Daoy (cell line): ENCODE measurements around the gene TSPAN5. TPM values are rescaled to one million over a fixed set of nuclear protein-coding genes. Genes with fewer than 3 reads are reported as not detected.
"Not testable (repeated sequence)": the region's sequence is repeated elsewhere in the genome, so short reads cannot be mapped to it uniquely, and the experiment has no call there.

Source experiments
- DNase-seq: peaks from one replicate; pipeline ENCODE4 v3.0.0-alpha.2; 2015; ENCODE audit warnings: low read depth
- total RNA-seq: library from RNA; depleted of rRNA; stranded (reverse); fragments of >200 nt; shearing (Covaris generic); gene quantifications from 2 replicates; pipeline ENCODE4 v1.2.3, GENCODE V29; 2014; rRNA removed

The TSPAN5 gene
- 13.4 and 13.6 TPM in 2 replicates for total RNA-seq

DNA sequence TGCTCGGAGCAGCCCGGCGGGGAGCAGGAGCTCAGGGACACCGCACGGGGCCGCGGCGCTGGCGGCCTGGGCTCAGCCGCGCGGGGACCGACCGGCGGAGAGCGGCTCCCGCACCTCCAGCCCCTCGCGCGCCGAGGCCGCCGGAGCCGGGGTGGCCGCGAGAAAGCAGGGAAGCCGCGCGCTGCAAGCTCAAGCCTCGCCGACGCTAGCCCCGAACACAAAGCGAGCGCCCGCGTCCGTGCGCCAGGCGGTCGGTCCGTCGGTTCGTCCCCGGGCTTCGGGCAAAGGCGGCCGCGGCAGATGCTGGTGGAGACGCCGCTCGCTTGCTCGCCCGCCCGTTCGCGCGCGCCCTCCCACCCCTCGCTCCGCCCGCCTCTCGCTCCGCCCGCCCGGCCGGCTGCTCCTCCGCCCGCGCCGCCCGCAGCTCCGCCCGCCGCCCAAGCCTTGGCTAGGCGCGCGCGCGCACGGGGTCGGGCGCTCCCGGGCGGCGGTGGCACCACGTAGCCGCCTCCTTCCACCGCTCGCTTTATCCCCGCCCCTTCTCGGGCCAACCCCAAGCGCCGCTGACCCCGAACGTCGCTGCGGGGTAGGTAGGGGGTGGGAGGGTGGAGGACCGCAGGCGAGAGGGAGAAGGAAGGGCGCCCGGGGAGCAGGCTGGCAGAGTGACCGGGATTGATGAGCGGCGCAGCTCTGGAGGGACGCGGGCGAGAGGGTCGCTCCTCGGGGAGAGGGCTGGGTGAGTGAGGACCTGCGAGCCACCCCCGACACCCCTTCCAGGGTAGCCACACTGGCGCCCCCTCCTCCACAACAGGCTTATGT lies at the start of gene TSPAN5:
Gene TSPAN5 (minus strand): TSS at position 325 of the 819 bp plus-strand sequence.
- DNase-seq: peak; percentile 85

DNA sequence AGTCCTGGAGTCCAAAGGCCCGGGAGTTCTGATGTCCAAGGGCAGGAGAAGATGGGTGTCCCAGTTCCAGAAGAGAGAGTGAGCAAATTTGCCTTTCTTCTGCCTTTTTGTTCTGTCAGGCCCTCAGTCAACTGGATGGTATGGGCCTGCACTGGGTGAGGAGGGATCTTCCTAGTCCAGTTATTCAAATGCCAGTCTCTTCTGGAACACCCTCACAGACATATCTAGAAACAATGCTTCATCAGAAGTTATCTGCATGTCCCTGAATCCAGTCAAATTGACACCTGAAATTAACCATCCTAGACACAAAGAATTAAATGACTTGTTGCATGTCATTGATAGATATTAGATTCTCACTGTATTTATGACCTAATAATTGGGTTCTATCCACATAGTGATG lies 48.5 kb upstream of the TSPAN5 start:
- DNase-seq: no peak

DNA sequence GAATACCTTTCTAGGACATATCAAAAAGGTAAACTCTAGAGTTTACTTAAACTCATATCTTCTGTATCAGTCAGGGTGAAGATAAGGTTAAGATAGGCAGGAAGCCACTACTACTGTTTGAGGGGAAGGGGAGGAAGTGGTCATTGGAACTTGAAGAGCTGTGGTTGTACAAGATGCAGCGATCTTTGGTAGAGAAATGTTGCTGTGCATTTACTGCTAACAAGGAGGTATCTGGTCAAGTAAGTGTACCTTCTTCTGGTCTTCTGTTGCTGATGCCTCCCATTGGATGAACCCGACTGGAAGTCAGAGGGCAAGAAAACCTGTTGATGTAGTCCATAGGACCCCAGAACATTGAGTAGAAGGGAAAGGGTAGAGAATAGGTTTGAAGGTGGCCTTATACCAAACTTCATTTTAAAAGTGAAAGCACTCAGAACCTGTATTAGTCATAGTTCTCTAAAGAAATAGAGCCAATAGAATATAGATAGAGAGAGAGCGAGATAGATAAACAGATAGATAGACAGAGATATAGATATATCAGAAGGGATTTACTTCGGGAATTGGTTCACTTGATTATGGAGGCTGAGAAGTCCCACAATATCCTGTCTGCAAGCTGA lies 47.9 kb upstream of the TSPAN5 start:
- no peak for DNase-seq

DNA sequence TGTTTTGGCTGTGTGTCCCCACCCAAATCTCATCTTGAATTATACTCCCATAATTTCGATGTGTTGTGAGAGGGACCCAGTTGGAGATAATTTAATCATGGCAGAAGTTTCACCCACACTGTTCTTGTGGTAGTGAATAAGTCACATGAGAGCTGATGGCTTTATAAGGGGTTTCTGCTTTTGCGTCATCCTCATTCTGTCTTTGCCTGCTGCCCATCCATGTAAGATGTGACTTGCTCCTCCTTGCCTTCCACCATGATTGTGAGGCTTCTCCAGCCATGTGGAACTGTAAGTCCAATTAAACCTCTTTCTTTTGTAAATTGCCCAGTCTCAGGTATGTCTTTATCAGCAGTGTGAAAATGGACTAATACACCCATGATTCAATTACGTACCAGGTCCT lies 47.2 kb upstream of the TSPAN5 start:
- not testable (repeated sequence) for DNase-seq

DNA sequence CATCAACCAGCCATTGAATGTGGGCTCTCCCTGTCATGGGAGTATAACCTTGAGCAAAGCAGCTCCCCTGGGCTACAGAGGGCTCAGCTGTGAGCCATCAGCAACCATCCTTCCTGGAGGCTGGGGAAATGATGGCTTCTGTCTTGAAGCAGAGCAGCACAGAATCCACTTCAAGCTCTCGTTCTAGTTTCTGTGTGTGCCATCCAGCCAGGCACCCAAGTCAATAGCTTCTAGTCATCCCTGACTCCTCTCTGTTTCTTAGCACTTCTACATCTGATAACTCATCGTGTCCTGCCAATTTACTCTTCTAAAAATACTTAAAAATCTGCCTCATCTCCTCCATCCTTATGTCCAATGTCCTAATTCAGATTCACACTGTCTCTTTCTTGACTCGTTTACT lies 42.2 kb upstream of the TSPAN5 start:
- DNase-seq: no peak

DNA sequence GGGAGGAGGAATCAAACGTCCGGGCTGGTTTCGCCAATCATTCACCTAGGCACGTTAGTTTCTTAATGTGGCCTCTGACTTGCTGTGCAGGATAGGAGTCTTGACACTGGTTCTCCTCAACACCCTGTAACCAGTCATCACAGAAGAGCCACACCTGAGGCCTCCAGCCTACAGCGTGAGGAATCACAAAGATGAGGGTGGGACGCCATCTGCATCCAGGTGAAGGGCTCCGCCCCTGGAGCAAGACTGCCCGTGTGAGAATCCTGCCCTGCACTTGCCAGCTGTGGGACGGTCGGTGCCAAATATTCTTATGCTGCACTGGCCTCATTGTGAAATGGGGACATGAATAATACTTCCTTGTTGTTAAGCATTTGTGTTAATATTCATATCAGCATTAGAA lies 35.7 kb upstream of the TSPAN5 start:
- no peak for DNase-seq

DNA sequence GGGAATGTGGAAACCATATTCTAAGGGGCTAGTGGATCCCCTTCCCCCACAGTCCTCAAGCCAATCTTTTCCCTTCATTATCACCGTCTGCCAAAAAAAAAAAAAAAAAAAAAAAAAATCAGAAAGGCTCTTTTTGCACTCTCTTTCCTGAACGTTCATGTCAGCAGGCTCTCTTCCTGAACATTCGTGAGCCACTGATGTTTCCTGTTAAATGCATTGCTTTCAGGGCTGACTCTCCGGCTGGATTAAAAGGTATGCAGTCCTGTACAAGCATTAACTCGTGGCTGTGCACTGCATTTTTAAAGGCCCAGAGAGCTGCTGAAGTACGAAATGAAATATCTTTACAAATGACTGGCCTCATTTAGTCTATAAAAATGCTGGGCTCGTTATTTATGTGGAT lies 34.0 kb upstream of the TSPAN5 start:
- no peak for DNase-seq

DNA sequence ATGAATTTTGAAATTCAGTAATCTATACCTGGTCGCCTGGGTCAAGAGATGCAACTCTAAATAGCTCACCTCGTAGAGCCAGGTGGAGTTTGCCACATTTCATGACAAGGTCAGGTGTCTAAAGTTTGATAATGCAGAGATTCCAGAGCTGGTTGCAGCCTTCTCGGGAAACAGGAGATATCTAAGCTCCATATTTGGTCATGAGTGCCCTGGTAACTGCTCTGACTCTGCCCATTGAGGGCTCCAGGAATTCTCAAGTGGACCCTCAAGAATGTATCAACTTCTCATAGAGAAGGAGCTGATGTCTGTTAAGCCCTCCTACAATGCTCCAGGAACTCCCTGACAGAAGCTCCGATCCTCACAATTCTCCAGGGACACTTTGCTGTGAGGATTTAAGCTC lies 33.2 kb upstream of the TSPAN5 start:
- DNase-seq: no peak

DNA sequence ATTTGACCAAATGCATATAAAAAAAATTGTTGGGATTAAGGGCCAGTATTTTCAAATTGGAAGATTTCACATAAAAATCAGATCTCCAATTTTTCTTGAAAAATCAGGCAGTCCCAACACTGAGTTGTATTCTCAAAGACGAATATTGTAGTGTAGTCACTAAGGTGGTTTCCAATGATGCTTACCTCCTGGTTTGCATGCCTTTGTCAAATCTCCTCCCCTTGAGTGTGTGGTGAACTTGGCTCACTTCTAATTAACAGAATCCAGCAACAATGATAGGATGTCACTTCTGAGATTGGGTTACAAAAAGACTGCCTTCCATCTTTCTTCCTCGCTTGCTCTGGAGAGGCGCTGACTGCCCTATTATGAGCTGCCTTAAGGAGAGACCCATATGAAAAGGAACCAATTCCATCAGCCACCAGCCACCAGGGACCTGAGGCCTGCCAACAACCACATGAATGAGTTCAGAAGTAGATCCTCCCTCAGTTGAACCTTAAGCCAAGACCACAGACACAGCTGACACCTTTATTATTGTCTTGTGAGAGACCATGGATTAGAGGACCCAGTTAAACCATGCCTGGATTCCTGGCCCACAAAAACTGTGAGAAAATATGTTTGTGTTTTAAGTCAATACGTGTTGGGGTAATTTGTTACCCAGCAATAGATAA lies 31.2 kb upstream of the TSPAN5 start:
- DNase-seq: no peak

DNA sequence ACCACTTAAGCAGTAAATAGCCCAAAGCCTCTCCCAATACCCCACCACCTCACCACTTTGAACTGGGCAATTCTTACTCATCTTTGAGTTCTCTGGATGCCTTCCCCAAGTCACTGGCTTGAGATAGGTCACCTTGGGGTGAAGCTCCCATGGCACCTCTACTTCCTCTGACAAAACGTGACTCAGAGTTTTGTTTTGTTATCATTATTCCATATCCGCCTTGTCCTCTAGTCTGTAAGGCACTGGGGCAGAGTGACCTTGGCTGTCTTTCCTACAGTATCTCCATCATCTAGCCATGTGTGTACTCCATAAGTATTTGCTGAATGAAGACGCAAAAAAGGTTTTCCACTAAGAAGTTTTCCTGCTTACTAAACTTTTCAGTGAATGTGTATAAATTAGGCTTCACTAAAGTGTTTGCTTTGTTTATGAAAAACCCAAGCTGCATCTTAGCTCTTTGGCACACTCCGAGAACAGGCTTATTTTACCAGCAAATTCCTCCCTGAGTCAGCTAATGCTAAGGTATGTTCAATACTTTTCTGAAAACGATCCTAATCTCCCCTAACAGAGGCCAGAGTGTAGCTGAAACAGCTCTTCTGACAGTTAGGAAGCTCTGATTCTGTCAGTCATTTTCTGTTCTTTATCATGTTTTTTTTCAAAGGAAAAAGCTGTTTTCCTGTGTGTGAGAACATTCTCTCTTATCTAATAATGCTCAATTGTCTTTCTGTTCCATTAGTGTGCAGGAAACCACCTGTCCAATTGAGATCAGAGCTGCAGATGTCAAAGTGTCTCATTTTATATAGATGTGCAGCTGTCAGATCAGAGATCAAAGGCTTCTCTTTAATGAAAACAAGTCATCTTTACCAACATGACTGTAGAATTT lies 30.2 kb upstream of the TSPAN5 start:
- DNase-seq: peak; percentile 58

DNA sequence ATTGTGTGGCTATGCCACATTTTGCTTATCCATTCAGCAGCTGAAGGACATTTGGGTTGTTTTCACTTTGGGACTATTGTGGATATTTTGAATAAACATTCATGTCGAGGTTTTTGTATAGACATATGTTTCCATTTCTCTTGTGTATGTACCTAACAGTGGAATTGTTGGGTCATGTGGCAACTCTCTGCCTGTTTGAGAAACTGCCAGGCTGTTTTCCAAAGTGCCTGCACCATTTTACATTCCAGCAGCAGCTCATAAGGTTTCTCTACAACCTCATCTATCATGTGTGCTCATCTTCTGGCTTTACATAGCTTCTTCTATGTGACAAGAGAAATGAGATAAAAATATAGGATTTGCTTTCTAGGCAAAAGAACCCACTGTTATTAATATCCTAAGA lies 29.5 kb upstream of the TSPAN5 start:
- no peak for DNase-seq

DNA sequence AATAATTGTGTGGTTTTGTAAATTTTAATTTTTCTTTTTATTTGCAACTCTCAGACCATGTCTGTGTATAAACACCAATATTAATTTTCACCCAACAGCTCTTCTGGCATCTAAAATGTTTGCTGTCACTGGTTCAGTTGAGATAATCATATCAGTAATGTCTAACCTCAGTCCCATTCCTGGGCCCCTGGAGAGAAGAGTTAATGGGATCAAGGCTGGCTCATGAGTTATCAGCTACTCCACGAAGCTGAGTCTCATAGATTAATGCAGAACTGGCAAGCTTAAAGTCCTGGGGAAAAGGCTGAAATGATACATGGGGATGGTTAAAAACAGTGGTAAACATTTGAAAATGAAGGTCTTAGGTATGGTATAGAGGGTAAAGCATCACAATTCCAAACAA lies 28.4 kb upstream of the TSPAN5 start:
- no peak for DNase-seq

DNA sequence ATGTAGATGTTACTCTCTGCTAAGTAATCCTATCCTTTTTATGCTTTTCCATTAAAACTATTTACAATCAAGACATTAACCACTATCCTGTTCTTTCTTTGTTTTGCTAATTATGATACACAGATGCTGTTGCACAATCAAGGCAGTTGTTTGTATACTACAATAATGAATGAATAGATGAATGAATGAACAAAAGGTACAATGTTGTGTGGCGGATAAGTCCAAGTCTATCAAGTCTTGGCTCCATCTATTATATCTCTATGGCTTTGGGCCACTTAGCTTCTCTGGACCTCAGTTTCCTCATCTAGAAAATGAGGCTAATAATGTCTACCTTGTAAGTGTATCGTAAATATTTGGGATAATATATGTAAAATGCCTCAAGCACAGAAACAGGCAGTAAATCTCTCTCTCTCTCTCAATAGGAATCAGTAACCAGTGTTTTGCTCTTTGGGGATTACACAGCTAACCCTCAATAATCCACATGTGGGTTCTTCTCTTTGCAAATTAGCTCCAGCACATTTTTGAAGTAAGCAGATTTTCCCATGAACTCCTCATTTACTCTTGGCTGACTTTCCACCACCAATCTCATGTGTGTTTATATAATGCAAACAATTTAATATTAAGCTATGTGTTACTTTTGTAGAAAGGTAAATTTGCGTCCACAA lies 27.8 kb upstream of the TSPAN5 start:
- DNase-seq: no peak

DNA sequence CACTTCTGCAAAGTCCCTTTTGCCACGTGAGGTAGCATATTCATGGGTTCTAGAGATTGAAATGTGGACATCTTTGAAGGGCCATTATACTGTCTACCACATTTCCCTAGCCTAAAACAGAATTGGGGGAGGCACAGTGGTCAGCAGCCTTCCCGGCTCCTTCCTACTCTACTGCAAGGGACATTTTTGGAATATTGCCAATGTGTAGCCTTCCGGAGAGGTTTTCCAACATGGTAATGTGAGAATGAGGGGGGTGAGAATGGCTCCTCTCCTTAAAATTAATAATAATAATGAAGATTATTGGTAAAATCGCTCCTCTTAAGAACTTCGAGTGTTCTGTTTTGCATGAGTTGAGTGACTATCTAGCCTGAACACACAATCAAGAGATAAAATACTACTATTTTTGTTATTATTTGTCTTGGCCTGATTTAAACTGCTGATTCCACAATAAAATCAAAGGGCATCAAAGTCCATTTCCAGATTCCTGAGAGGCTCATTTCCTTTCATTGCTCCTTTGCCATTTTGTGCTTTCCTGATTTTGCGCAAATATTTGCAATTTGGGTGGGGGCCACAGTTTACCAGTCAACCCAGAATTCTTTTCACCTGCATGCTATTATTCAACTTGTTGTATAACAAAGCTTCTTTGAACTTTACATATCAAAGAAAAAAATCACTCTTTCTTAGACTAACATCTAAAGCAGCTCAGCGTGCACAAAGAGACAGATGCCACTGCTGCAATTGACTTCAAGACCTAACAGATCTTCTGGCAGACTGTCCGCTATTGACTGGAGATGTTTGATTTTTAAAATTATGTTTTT lies 27.0 kb upstream of the TSPAN5 start:
- no peak for DNase-seq

DNA sequence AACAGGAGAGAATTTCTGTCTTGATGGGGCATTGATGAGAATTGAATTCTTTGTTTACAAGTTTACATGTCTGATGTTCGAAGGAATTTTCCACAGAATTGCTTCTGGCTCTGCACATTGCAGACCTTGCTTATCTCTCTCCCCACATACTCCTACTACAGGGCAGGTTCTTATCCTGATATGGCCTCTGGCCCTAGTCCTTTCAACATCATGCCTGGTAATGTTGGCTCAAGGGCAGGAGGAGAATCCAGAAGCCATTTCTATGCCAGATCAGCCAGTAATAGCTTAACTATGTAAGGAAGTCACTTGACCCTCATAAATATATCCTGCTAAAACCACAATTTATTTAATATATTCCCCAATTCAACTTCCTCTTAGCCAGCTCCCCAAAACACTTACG lies 24.3 kb upstream of the TSPAN5 start:
- DNase-seq: no peak

DNA sequence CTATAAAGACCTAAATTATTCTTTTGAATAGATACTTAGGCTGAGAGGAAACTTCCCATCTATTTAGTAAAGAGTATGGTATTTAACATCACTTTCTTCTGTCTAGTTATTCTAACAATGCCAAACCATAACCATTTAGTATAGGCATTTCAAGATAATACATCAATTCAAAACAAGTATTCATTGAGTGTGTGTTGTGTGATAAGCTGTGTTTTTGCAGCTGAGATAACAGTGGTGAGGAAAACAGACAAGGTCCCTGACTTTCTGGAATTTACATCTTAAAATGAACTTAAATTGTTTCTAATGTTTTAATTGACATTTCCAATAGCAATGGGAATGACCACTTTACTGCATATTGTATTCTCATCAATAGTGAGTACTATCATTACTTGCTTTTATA lies 22.4 kb upstream of the TSPAN5 start:
- DNase-seq: no peak

DNA sequence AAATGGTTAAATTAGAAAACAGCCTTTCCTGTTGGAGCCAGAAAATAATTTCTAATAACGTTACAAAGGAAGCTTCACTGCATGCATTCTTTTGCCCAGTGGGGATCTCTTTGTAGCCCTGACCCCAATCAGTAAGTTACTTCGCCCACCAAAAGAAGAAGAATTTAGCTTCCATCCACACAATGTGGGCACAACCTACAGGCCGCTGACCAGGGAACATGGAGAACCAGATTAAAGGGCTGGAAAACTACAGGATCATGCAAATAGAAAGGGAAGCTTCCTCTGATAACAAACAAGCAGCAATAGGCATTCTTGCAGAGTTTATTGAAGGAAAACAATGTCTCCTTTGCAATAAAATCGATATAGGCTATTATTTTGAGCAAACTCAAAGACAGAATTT lies 21.3 kb upstream of the TSPAN5 start:
- no peak for DNase-seq

DNA sequence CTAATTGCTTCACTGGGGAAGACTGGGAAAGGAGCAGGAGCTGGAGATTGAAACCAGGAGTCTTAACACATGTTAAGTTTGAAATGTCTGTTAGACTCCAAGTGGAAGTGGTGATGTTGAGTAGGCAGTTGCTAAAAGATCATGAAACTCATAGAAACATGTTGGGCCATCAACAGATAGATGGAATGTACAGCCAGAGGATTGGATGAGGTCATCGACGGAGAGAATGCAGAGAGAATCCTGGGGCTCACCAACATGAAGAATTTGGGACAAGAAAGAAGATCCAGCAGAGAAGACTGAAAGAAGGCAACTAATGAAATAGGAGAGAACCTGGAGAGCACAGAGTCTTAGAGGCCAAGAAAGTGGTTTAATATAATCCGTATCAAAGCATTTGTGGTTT lies 19.4 kb upstream of the TSPAN5 start:
- no peak for DNase-seq

DNA sequence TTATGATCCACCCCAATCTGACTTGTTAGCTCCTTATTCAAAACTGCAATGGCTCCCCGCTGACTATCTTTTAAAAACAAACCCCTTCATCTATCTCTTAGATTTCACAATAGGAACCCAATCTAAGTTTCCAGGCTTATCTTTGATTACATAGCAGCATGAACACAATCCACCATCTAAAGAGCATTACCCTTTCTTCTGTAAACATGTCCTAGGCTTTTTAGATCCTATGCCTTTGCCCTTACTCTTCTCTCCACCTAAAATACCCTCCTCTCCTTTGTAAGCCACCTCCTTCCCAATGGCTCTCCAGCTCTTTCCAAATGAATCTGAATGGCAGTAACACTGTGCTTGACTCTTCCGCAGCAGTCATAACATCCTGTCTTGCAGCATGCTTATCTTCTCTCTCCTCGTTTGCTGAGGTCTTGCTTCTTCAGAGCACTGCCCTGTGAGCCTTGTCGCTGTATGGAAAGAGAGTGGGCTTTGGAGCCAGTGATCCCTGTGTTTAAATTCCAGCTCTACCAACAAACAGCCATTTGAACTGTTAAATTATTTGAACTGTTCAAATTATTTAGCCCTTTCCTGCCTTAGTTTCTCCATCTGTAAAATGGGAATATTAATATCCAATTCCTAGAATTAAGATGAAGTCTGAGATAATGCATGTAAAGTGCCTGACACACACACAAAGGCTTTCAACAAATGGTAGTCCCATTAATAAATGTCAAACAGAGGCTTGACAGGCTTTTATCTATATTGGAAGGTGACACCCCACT lies 16.2 kb upstream of the TSPAN5 start:
- DNase-seq: no peak

DNA sequence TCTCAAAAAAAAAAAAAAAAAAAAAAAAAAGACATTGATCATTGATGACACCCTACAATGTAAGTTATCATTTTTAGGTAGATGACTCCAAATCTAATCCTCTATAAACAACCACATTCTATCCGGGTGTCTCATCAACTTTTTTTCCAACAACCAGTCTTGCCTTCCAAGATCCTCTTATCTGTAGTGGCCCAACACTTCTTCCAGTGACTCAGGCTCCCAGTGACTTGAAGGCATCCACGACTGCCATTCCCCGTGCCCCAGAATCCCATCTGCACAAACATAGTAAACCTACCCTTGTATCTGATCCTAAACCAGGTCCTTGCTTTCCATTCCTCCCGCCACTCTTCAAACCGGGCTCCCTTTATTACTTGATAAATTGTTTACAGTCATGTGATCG lies 15.6 kb upstream of the TSPAN5 start:
- DNase-seq: no peak
